Inflammatory macrophage treated with lipopolysaccharide for 4 hours (primary cell): ENCODE results near the gene LRCH1.

Experiments
- DNase-seq: peaks from one replicate; pipeline ENCODE4 v3.0.0-alpha.2; 2020

Gene LRCH1

DNA sequence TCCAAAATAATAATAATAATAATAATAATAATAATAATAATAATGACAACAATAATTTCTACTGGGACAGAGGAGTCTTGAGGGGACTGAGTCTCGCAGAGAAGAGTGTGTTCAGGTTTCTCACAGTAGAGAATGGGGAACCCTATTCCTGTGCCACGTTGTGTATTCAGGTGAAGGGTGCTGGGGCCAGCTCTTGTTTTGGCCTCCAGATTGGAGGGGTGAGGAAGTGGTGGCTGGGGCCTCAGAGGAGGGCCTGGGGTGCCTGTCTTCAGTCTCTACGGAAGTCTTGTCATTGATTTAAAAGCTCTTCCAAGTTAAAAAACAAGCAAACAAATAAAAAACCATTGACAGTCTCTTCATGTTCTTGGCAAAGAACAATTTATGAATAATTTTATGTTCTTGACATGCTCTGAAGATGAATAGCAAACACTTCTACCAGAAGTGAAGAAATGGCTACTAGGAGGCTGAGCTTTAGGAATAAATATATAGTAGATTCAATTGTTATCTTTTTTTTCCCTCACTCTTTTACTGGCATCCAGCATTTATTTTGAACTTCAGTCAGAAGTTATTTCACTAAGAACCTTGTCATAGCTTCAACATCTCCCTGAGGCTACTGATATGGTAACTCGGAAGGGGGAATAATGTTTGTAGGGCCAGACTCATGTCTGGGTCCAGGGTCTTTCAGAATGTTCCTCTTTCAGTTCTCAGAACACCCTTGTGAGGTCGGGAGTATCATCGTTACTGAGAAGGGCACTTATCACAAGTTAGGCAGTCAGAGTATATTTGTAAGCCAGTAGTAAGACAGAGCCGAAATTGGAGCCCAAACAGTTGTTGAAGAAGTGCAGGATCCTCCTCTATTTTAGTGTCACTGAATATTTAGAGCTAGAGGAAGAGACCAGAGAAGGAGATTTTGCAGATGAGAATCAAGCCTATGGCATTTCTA lies 13.1 kb downstream of the LRCH1 start:
- DNase-seq: peak; percentile 36

GRCh38 chr13:46567671-46568070 lies 14.7 kb downstream of the LRCH1 start:
- DNase-seq: no peak

DNA sequence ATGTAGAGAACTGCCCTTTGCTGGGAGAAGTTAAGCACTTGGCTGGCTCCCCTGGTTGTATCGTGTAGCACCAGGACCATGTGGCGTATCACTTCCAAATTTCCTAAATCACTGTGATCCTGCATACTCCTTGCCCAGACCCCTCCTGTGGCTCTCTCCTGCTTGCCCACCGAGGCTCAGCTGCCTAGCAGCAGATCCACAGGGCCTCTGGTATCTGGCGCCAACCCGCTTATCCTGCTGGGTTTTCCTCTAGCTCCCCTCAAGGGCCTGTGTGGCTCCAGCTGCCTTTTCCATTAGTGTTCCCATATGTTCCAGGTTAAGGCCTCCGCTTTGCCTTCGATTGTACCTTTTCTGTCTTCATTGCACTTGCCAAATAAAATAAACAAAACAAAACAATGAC lies 16.5 kb downstream of the LRCH1 start:
- DNase-seq: no peak

DNA sequence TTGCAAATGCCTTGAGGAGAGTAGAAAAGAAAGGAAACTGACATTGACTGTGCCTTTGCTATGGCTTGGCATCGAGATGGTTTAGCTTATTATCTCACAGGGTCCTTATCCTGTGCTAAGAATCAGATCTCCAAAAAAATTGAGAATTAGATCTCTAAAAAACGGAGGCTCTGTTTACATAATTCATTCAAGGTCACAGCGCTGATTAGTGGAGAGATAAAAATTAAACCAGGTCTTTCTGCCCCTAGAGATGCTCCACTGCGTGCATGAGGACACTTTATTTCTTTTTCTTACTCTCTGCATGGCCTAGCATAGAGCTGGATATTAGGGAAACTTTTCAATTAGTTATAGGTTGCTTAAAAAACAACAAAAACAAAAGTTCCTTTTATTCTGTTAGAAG lies 17.3 kb downstream of the LRCH1 start:
- DNase-seq: no peak

DNA sequence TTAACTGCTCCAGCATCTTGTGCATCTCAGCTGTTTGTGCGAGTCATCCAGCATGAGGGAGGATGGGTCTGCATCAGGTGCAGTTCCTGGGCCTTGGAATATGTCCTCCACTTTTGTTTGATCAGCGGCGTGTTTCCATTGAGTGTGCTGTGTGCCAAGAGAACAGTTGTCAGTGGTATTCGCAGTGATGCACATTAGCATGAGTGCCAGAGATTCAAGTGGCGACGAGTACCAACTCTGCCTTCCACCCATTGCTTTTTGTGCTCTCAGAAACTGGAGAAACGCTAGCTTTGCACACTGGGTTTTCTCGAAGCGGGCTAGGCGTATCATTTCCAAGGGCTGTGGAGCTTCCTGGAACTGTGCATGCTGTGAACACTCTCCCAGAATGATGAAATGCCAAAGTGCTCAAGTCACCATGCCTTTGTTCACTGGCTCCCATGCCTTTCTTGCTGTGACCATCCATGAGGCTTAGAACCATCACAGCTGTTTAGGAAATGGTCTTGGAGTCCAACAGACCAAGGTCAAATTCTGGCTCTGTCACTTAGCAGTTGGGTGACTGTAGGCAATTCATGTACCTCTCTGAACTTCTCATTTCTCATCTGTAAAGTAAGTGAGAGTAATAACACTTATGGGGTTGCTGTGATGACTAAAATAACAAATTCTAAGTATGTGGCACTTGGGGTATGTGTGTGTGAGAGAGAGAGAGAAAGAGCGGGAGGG lies 18.4 kb downstream of the LRCH1 start:
- no peak for DNase-seq

DNA sequence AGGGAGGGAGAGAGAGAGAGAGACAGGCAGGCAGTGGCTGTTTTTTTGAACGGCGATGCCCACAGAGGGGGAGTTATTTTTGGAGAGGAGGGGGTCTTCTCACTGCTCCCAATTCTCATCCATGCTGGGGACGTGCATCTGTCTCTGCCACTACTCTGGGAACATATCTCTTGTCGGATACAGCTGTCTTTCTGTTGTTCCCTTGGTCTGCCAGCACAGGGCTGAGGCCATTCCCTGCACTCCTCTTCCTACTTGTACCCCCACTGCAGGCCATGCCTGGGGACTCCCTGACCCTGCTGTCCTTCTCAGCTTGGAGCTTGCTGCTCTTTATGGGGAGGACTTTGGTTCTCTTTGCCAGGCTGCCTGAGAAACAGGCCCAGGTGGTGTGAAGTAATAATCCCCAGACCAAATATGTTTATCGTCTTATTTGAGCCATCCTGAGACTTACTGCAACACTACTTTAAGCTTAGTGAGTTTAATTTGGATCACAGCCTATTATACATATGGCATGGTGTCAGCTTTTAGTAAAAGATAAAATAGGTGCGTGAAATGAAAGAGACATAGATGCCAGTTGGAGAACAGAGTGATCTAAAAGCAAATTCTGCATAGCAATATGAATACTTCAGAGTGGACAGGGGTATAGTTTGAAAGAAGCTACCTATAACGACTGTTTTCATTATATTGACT lies 19.1 kb downstream of the LRCH1 start:
- no peak for DNase-seq

GRCh38 chr13:46572752-46573431 lies 19.9 kb downstream of the LRCH1 start:
- DNase-seq: no peak

- peak; percentile 91 for DNase-seq
Measured at GRCh38 chr13:46575301-46575771, 22.4 kb downstream of the LRCH1 start.

- DNase-seq: no peak
Measured at GRCh38 chr13:46575818-46576221, 22.9 kb downstream of the LRCH1 start.

DNA sequence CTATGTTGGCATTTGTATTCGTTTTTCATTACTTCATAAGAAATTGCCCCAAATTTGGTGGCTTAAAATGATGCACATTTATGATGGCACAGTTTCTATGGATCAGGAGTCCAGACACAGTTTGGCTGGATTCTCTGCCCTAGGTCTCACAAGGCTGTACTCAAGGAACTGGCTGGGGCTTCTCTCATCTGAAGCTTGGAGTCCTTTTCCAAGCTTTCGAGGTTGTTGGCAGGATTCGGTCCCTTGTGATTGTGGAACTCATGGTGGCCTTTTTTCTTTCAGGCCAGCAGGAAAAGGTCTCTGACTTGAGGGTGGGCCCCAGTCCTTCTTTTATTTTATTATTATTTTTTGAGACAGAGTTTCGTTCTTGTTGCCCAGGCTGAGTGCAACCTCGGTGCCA lies 23.8 kb downstream of the LRCH1 start:
- DNase-seq: no peak

DNA sequence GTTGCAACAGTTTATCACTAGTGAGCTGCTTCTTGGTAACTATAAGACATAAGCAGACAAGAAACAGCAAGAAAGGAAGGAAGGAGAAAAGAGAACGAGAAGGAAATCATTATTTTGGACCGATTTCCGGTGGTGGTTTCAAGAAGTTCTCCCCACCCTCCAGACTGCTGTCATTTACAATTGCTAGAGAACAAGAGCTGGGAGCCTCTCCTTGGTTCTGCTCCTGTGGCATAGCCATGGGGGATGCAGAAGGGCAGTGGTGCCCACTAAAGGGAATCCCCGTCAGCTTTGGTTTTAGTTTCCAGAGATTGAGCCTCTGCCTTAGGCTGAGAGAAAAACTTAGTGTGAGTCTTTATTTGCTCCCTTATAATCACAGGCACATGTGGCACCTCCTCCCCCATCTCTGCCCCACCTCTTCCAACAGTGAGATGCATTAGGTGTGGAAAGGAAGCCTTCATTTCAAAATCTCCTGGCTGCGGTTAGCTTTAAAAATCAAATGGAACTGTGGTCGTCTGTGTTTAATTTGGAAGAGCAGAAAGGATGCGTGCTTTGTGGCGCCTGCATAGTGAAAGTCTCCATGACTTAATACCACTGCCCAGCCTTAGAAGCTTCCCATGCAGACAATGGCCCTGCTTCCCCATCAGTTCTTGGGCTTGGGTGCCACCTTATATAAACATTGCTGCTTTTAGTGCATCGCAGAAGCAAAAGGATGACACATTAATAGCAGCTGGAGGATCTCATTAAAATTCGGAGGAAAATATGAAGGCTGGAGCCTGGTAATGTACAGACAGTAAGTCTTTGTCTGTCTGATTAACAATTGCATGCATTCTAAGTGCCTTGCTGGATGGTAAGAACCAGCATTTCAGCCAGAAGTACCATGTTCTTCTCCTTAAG lies 25.0 kb downstream of the LRCH1 start:
- DNase-seq: peak; percentile 56

GRCh38 chr13:46578590-46578975 lies 25.6 kb downstream of the LRCH1 start:
- peak; percentile 88 for DNase-seq

GRCh38 chr13:46580362-46580839 lies 27.4 kb downstream of the LRCH1 start:
- DNase-seq: no peak

DNA sequence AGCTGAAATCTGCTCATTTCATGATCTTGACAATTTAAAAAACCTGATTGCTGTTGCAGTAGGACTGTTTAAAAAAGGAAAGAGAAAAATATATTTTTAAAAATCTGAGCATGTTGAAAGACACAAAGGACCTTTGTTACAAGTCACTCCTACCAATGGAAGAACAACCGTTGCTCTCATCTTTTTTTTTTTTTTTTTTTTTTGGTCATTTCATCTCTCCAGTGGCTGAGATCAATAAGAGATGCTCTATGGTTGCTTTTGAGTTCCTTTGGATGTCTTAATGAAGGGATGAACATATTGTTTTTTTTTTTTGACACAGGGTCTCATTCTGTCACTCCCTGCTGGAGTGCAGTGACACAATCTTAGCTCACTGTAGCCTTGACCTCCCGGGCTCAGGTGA lies 29.2 kb downstream of the LRCH1 start:
- no peak for DNase-seq

GRCh38 chr13:46586751-46587514 lies 34.0 kb downstream of the LRCH1 start:
- DNase-seq: no peak

GRCh38 chr13:46587807-46588418 lies 34.9 kb downstream of the LRCH1 start:
- no peak for DNase-seq

DNA sequence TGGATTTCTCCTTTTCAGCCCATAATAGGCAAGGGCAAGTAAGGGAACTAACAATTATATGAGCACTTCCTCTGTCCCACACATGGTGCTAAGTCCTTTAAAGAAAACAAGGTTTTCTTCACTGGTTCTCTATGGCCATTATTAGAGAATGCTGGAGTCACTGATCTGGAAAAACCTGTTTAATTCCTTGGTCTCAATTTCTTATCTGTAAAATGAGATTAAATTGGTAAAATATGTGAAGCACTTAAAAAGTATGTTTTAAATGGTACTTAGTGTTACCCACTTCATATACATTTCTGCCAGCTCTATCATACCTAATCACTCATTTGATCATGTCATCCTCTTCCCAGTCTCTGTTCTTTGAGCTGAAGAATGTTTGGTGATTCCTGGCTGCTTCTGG lies 39.4 kb downstream of the LRCH1 start:
- DNase-seq: no peak

- no peak for DNase-seq
Measured at GRCh38 chr13:46593398-46593797, 40.4 kb downstream of the LRCH1 start.

- no peak for DNase-seq
Measured at GRCh38 chr13:46594374-46595078, 41.6 kb downstream of the LRCH1 start.
